HFFc6 (cell line): ENCODE data around the gene MMP20. TPM values are rescaled to one million over a fixed set of nuclear protein-coding genes. Genes with fewer than 3 reads are reported as not detected.

ENCODE experiments used
- DNase-seq: peaks from one replicate; pipeline ENCODE4 v3.0.0-alpha.2; 2018
- H3K27ac Mint-ChIP-seq: 2 replicates; pipeline ENCODE4 v1.8.0; 2020; ENCODE audit warnings: mild to moderate bottlenecking, mixed read lengths
- H3K27me3 Mint-ChIP-seq: 2 replicates; pipeline ENCODE4 v1.8.0; 2021; ENCODE audit warnings: mild to moderate bottlenecking, moderate library complexity, mixed read lengths; ENCODE audit not compliant: insufficient read depth
- H3K36me3 Mint-ChIP-seq: 2 replicates; pipeline ENCODE4 v1.8.0; 2021; ENCODE audit warnings: low read depth, mixed read lengths
- H3K4me1 Mint-ChIP-seq: 2 replicates; pipeline ENCODE4 v1.8.0; 2020; ENCODE audit warnings: low read depth, mixed read lengths
- H3K4me3 Mint-ChIP-seq: 2 replicates; pipeline ENCODE4 v1.8.0; 2020; ENCODE audit warnings: mild to moderate bottlenecking, moderate library complexity, mixed read lengths
- H3K9me3 Mint-ChIP-seq: 2 replicates; pipeline ENCODE4 v1.8.0; 2020; ENCODE audit warnings: mild to moderate bottlenecking, mixed read lengths
- CTCF ChIP-seq: fragments of 200-600 bp; sonication (generic); IDR thresholded peaks from 2 replicates; pipeline ENCODE4 v1.5.0; 2021; ENCODE audit warnings: antibody characterized with exemption, mild to moderate bottlenecking
- total RNA-seq, 6 experiments: library from RNA; stranded (reverse); fragmentation: NEBNext Ultra II Directional; extraction: Animal tissue kit (Norgen Biotek cat#: 25700); gene quantifications; 2 replicates in 1 of 6; 3 replicates in 5 of 6; pipeline ENCODE4 v1.2.3, GENCODE V29; 2021

Gene MMP20
- total RNA-seq, 6 experiments from 2014 or later: not detected

GRCh38 chr11:102603091-102603490 lies 22.0 kb downstream of the MMP20 start:
- Mint-ChIP-seq H3K36me3 (no peaks in the 10 kb centered on the region), H3K9me3 (no peaks in the 10 kb centered on the region), H3K4me3 (no peak overlapping the region), H3K27me3 (peaks cover 4% of the 10 kb centered on the region), H3K4me1 (peaks cover 38% of the 10 kb centered on the region), H3K27ac (no peak overlapping the region)
- TF ChIP-seq CTCF: no peak
- DNase-seq: peak; percentile 18

- no peak for DNase-seq
- peak overlapping the region; percentile 95 for H3K27ac Mint-ChIP-seq
- no peaks in the 10 kb centered on the region for H3K36me3 Mint-ChIP-seq
- peaks cover 3% of the 10 kb centered on the region for H3K27me3 Mint-ChIP-seq
- peak overlapping the region; percentile 69; the same call in 1 of the 2 replicates for H3K4me3 Mint-ChIP-seq
- H3K4me1 Mint-ChIP-seq: peaks cover 38% of the 10 kb centered on the region
- no peak for TF ChIP-seq CTCF
- H3K9me3 Mint-ChIP-seq: no peaks in the 10 kb centered on the region
These were observed 24.5 kb downstream of the MMP20 start for GRCh38 chr11:102600666-102601065.

- peak; percentile 92 for DNase-seq
- H3K36me3 Mint-ChIP-seq: no peaks in the 10 kb centered on the region
- H3K27ac Mint-ChIP-seq: peak overlapping the region; percentile 95
These were observed 25.4 kb downstream of the MMP20 start for GRCh38 chr11:102599642-102600261.

GRCh38 chr11:102598272-102598671 lies 26.9 kb downstream of the MMP20 start:
- Mint-ChIP-seq H3K9me3 (no peaks in the 10 kb centered on the region), H3K27me3 (peaks cover 3% of the 10 kb centered on the region), H3K36me3 (no peaks in the 10 kb centered on the region), H3K4me3 (no peak overlapping the region), H3K27ac (peak overlapping the region; percentile 95), H3K4me1 (peaks cover 38% of the 10 kb centered on the region)
- no peak for TF ChIP-seq CTCF
- DNase-seq: no peak

More at GRCh38 chr11:102599642-102600261, 25.4 kb downstream of the MMP20 start:
- Mint-ChIP-seq H3K27me3 (peaks cover 3% of the 10 kb centered on the region), H3K9me3 (no peaks in the 10 kb centered on the region), H3K4me3 (peak overlapping the region; percentile 55; the same call in 1 of the 2 replicates), H3K4me1 (peaks cover 38% of the 10 kb centered on the region)
- no peak for TF ChIP-seq CTCF

GRCh38 chr11:102596578-102596977 lies 28.6 kb downstream of the MMP20 start:
- Mint-ChIP-seq H3K4me3 (no peak overlapping the region), H3K36me3 (no peaks in the 10 kb centered on the region), H3K27ac (no peak overlapping the region), H3K9me3 (no peaks in the 10 kb centered on the region), H3K27me3 (no peaks in the 10 kb centered on the region; the same call in 1 of the 2 replicates), H3K4me1 (peaks cover 43% of the 10 kb centered on the region)
- DNase-seq: no peak
- no peak for TF ChIP-seq CTCF
